ENCODE results near the gene TRAPPC6A.

Gene TRAPPC6A

GRCh38 chr19:45166723-45167252 is 11.2 kb downstream of the TRAPPC6A start:
- H3K4me3 ChIP-seq, result no peak overlapping the region
- H3K27ac ChIP-seq, result peak overlapping the region in 2 of 21 experiments; percentile 31 to 35

- Histone ChIP-seq H3K4me3 (no peak overlapping the region), H3K27ac (peak overlapping the region in 16 of 21 experiments; percentile 4 to 75 (median 49))
Observed at GRCh38 chr19:45164577-45165335, 13.3 kb downstream of the TRAPPC6A start.

GRCh38 chr19:45163751-45164460 is 14.1 kb downstream of the TRAPPC6A start:
- no peak overlapping the region for H3K4me3 ChIP-seq
- H3K27ac ChIP-seq, result peak overlapping the region in 16 of 21 experiments; percentile 4 to 75 (median 54)

- Histone ChIP-seq H3K4me3 (no peak overlapping the region), H3K27ac (peak overlapping the region in 11 of 21 experiments; percentile 15 to 76 (median 68))
Observed at GRCh38 chr19:45163156-45163555, 14.9 kb downstream of the TRAPPC6A start.

- peak overlapping the region in 6 of 7 experiments; percentile 10 to 39 (median 18) for H3K4me3 ChIP-seq
- peak overlapping the region in 18 of 21 experiments; percentile 16 to 76 (median 67) for H3K27ac ChIP-seq
Observed at GRCh38 chr19:45162608-45163143, 15.4 kb downstream of the TRAPPC6A start.

GRCh38 chr19:45161738-45162607 is 16.1 kb downstream of the TRAPPC6A start:
- peak overlapping the region in 6 of 7 experiments; percentile 10 to 39 (median 18) for H3K4me3 ChIP-seq

GRCh38 chr19:45160870-45161737 is 16.9 kb downstream of the TRAPPC6A start, which contains the start of gene NKPD1:
Gene NKPD1 (minus strand): TSS chr19:45160982. CDS start chr19:45160150, 832 bp downstream.
- H3K4me3 ChIP-seq, result peak within 1 kb of the TSS in 5 of 7 experiments; percentile 10 to 39 (median 20)
- peak within 1 kb of the TSS in 19 of 21 experiments; percentile 10 to 76 (median 67) for H3K27ac ChIP-seq

More at GRCh38 chr19:45161738-45162607, 16.1 kb downstream of the TRAPPC6A start:
- peak overlapping the region in 19 of 21 experiments; percentile 10 to 76 (median 67) for H3K27ac ChIP-seq

- peak overlapping the region in 3 of 21 experiments; percentile 11 to 75 (median 52) for H3K27ac ChIP-seq
- no peak overlapping the region for H3K4me3 ChIP-seq
Observed at GRCh38 chr19:45159971-45160324, 18.1 kb downstream of the TRAPPC6A start.

- H3K4me3 ChIP-seq, result no peak overlapping the region
- peak overlapping the region in 2 of 21 experiments; percentile 11 to 75 for H3K27ac ChIP-seq
Observed at GRCh38 chr19:45159210-45159970, 18.6 kb downstream of the TRAPPC6A start.

- H3K27ac ChIP-seq, result peak overlapping the region in 1 of 21 experiments; percentile 75
- no peak overlapping the region for H3K4me3 ChIP-seq
Observed at GRCh38 chr19:45158503-45159209, 19.4 kb downstream of the TRAPPC6A start.

GRCh38 chr19:45156751-45157150 is 21.3 kb downstream of the TRAPPC6A start:
- peak overlapping the region in 17 of 21 experiments; percentile 2 to 80 (median 53) for H3K27ac ChIP-seq

GRCh38 chr19:45156011-45156630 is 21.9 kb downstream of the TRAPPC6A start:
- H3K4me3 ChIP-seq, result no peak overlapping the region
- peak overlapping the region in 17 of 21 experiments; percentile 2 to 80 (median 52) for H3K27ac ChIP-seq

More at GRCh38 chr19:45156751-45157150, 21.3 kb downstream of the TRAPPC6A start:
- no peak overlapping the region for H3K4me3 ChIP-seq

- H3K27ac ChIP-seq, result peak overlapping the region in 2 of 21 experiments; percentile 6 to 21
- peak overlapping the region in 2 of 7 experiments; percentile 7 to 21 for H3K4me3 ChIP-seq
Observed at GRCh38 chr19:45154064-45154827, 23.8 kb downstream of the TRAPPC6A start.

GRCh38 chr19:45153339-45154063 is 24.5 kb downstream of the TRAPPC6A start:
- H3K27ac ChIP-seq, result peak overlapping the region in 3 of 21 experiments; percentile 12 to 14 (median 12)
- peak overlapping the region; percentile 1 to 26 (median 7) for H3K4me3 ChIP-seq
